Urinary bladder (tissue), 4 donors: ENCODE data around the gene LDLRAD3. TPM values are rescaled to one million over a fixed set of nuclear protein-coding genes. Genes with fewer than 3 reads are reported as not detected.
"Not testable (repeated sequence)": the region's sequence is repeated elsewhere in the genome, so short reads cannot be mapped to it uniquely, and the experiment has no call there.

Experiments
- DNase-seq: peaks from one replicate; pipeline ENCODE4 v3.0.0-alpha.2; 2015; ENCODE audit errors: extremely low spot score
- H3K27ac ChIP-seq: one replicate; pipeline ENCODE4 v1.5.1; 2013; ENCODE audit warnings: low read depth, mild to moderate bottlenecking, moderate library complexity
- H3K36me3 ChIP-seq: one replicate; pipeline ENCODE4 v1.6.1; 2013; ENCODE audit warnings: mild to moderate bottlenecking, moderate library complexity; ENCODE audit not compliant: insufficient read depth
- H3K4me1 ChIP-seq: one replicate; pipeline ENCODE4 v1.6.1; 2013; ENCODE audit warnings: mild to moderate bottlenecking, moderate library complexity; ENCODE audit not compliant: insufficient read depth
- H3K4me3 ChIP-seq: one replicate; pipeline ENCODE4 v1.5.1; 2013; ENCODE audit warnings: low read depth, low read length
- WGBS: extraction: QIAGEN DNeasy Blood & Tissue Kit; methylation state at CpG from one replicate; pipeline ENCODE4 v1.1.7; 2013; 5-methylcytosine and 5-hydroxymethylcytosine counted together
- polyA plus RNA-seq: library from polyadenylated mRNA; stranded (reverse); fragments of 200-250 nt; gene quantifications from one replicate; pipeline ENCODE4 v1.2.3, GENCODE V29; 2013
- total RNA-seq: library from RNA; depleted of rRNA; stranded (reverse); fragments of >200 nt; gene quantifications from one replicate; pipeline ENCODE4 v1.2.3, GENCODE V29; 2014
- donor health status: healthy with polysubstance abuse.
- donor health status: healthy.

Gene LDLRAD3
- total and polyA plus RNA-seq, 2 donors: 7.2 to 13.8 TPM

- WGBS: 82% methylated on average over 6 of the region's 6 CpGs
- H3K4me3 ChIP-seq: no peak overlapping the region
- no peak overlapping the region for H3K27ac ChIP-seq
- no peaks in the 10 kb centered on the region for H3K36me3 ChIP-seq
- no peak for DNase-seq
- H3K4me1 ChIP-seq: no peaks in the 10 kb centered on the region
Observed at GRCh38 chr11:35998634-35999033, 54.8 kb downstream of the LDLRAD3 start.

GRCh38 chr11:36000616-36001190 is 56.8 kb downstream of the LDLRAD3 start:
- WGBS: 80% methylated on average over 6 of the region's 6 CpGs
- no peaks in the 10 kb centered on the region for H3K4me1 ChIP-seq
- no peak overlapping the region for H3K27ac ChIP-seq
- no peak for DNase-seq
- H3K4me3 ChIP-seq: no peak overlapping the region
- H3K36me3 ChIP-seq: no peaks in the 10 kb centered on the region

- DNase-seq: no peak
- 77% methylated on average over 6 of the region's 6 CpGs for WGBS
Observed at GRCh38 chr11:36002196-36002595, 58.3 kb downstream of the LDLRAD3 start.

GRCh38 chr11:36002796-36003195 is 58.9 kb downstream of the LDLRAD3 start:
- Histone ChIP-seq H3K36me3 (no peaks in the 10 kb centered on the region), H3K4me1 (no peaks in the 10 kb centered on the region), H3K4me3 (no peak overlapping the region), H3K27ac (no peak overlapping the region)
- WGBS: 81% methylated on average over 3 of the region's 3 CpGs
- no peak for DNase-seq

More at GRCh38 chr11:36002196-36002595, 58.3 kb downstream of the LDLRAD3 start:
- Histone ChIP-seq H3K27ac (no peak overlapping the region), H3K4me3 (no peak overlapping the region), H3K36me3 (no peaks in the 10 kb centered on the region), H3K4me1 (no peaks in the 10 kb centered on the region)

- WGBS: 79% methylated on average over 3 of the region's 3 CpGs
- Histone ChIP-seq H3K4me3 (no peak overlapping the region), H3K4me1 (peaks cover 1% of the 10 kb centered on the region), H3K27ac (no peak overlapping the region), H3K36me3 (no peaks in the 10 kb centered on the region)
- no peak for DNase-seq
Observed at GRCh38 chr11:36006556-36006955, 62.7 kb downstream of the LDLRAD3 start.

GRCh38 chr11:36007127-36007655 is 63.3 kb downstream of the LDLRAD3 start:
- H3K27ac ChIP-seq: no peak overlapping the region
- H3K4me1 ChIP-seq: peaks cover 1% of the 10 kb centered on the region
- no peak overlapping the region for H3K4me3 ChIP-seq
- 81% methylated on average over 8 of the region's 8 CpGs for WGBS
- H3K36me3 ChIP-seq: no peaks in the 10 kb centered on the region
- no peak for DNase-seq

- no peaks in the 10 kb centered on the region for H3K36me3 ChIP-seq
- no peak for DNase-seq
- 79% methylated on average over 3 of the region's 3 CpGs for WGBS
- H3K4me3 ChIP-seq: no peak overlapping the region
- no peak overlapping the region for H3K27ac ChIP-seq
- H3K4me1 ChIP-seq: peaks cover 1% of the 10 kb centered on the region
Observed at GRCh38 chr11:36008584-36008983, 64.7 kb downstream of the LDLRAD3 start.

- Histone ChIP-seq H3K4me1 (peaks cover 1% of the 10 kb centered on the region), H3K4me3 (no peak overlapping the region), H3K36me3 (no peaks in the 10 kb centered on the region), H3K27ac (no peak overlapping the region)
- WGBS: 65% methylated on average over 4 of the region's 4 CpGs
- no peak for DNase-seq
Observed at GRCh38 chr11:36009473-36009872, 65.6 kb downstream of the LDLRAD3 start.

- no peak overlapping the region for H3K27ac ChIP-seq
- peaks cover 1% of the 10 kb centered on the region for H3K4me1 ChIP-seq
- no peak overlapping the region for H3K4me3 ChIP-seq
- DNase-seq: no peak
- H3K36me3 ChIP-seq: no peaks in the 10 kb centered on the region
- WGBS: 72% methylated on average over 2 of the region's 2 CpGs
Observed at GRCh38 chr11:36010010-36010740, 66.3 kb downstream of the LDLRAD3 start.

- Histone ChIP-seq H3K4me3 (no peak overlapping the region), H3K4me1 (peaks cover 1% of the 10 kb centered on the region), H3K27ac (no peak overlapping the region), H3K36me3 (no peaks in the 10 kb centered on the region)
- 94% methylated on average over 5 of the region's 5 CpGs for whole genome bisulfite sequencing
- no peak for DNase-seq
Observed at GRCh38 chr11:36011574-36011973, 67.7 kb downstream of the LDLRAD3 start.

GRCh38 chr11:36012455-36012854 is 68.6 kb downstream of the LDLRAD3 start:
- Histone ChIP-seq H3K36me3 (no peaks in the 10 kb centered on the region), H3K4me3 (no peak overlapping the region), H3K4me1 (peaks cover 1% of the 10 kb centered on the region), H3K27ac (no peak overlapping the region)
- no peak for DNase-seq
- 56% methylated on average over 5 of the region's 5 CpGs for WGBS

- Histone ChIP-seq H3K4me3 (no peak overlapping the region), H3K4me1 (peaks cover 1% of the 10 kb centered on the region), H3K36me3 (no peaks in the 10 kb centered on the region), H3K27ac (no peak overlapping the region)
- no peak for DNase-seq
- WGBS: 75% methylated on average over 2 of the region's 2 CpGs
Observed at GRCh38 chr11:36012979-36013378, 69.1 kb downstream of the LDLRAD3 start.

- H3K36me3 ChIP-seq, H3K27ac ChIP-seq, H3K4me1 ChIP-seq, DNase-seq, H3K4me3 ChIP-seq: not testable (repeated sequence)
- 86% methylated on average over 1 of the region's 1 CpG for WGBS
Observed at GRCh38 chr11:36013446-36013845, 69.6 kb downstream of the LDLRAD3 start.
